Thyroid gland (tissue), 4 donors: ENCODE measurements around the gene SQSTM1.

ENCODE experiments used
- POLR2A ChIP-seq, 2 donors: fragments of 450-650 bp; IDR thresholded peaks; one replicate each; pipeline ENCODE4 v1.6.1; 2017; ENCODE audit warnings: antibody characterized with exemption in 2 of 2, mild to moderate bottlenecking in 2 of 2, moderate library complexity in 1 of 2
- TF ChIP-seq, protein P1 (sequence below), 6 experiments: fragments of 200-600 bp in 3 of 6; fragments of 450-650 bp in 3 of 6; sonication (generic) in 3 of 6; IDR thresholded peaks; one replicate each; pipeline ENCODE4 v1.5.1; 2016 to 2019; ENCODE audit warnings: antibody characterized with exemption in 6 of 6, mild to moderate bottlenecking in 2 of 6, inconsistent platforms in 1 of 6, moderate library complexity in 1 of 6

DNA sequence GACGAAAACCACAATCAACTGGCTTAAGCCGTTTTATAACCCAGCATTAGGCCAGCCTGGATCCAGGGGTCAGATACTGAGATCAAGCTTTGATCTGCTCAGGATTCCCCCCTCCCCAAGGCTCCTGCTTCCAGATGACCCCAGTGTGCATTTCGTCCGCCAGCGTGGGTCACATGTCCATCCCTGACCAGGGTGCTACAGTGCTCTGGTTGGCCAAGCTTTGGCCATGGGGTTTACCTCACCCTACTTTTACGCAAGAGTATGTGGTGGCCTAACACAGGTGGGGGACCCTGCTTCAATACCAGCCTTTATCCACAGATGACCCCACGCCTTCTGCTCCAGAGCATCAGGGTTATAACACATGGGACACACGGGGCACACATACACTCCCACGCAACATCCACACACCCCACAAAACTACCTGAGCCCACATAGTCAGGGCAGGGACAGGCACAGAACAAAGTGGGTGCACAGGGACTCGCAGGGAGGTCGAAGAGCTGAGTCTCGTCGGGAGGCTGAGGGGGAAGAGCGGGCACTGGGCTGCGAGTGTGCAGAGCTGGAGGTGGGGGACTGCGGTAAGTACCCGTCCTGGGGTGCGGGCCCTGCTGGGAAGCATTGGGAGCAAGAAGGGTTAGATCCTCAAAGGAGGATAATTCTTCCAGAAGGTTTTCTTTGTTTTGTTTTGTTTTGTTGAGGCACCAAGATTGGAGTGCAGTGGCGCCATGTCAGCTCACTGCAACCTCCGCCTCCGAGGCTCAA lies 5.0 kb upstream of the SQSTM1 start:
- TF ChIP-seq, protein P1, sequence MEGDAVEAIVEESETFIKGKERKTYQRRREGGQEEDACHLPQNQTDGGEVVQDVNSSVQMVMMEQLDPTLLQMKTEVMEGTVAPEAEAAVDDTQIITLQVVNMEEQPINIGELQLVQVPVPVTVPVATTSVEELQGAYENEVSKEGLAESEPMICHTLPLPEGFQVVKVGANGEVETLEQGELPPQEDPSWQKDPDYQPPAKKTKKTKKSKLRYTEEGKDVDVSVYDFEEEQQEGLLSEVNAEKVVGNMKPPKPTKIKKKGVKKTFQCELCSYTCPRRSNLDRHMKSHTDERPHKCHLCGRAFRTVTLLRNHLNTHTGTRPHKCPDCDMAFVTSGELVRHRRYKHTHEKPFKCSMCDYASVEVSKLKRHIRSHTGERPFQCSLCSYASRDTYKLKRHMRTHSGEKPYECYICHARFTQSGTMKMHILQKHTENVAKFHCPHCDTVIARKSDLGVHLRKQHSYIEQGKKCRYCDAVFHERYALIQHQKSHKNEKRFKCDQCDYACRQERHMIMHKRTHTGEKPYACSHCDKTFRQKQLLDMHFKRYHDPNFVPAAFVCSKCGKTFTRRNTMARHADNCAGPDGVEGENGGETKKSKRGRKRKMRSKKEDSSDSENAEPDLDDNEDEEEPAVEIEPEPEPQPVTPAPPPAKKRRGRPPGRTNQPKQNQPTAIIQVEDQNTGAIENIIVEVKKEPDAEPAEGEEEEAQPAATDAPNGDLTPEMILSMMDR (IDR thresholded peaks at IDR 0.05) = no peak
- no peak for TF ChIP-seq POLR2A (IDR thresholded peaks at IDR 0.05)
